ENCODE data around the gene HTRA3.
"Not testable (repeated sequence)": the region's sequence is repeated elsewhere in the genome, so short reads cannot be mapped to it uniquely, and the experiment has no call there.

HTRA3 gene

GRCh38 chr4:8343262-8343966 lies 73.9 kb downstream of the HTRA3 start:
- DNase-seq (ENCODE audit: low spot score): no peak

- DNase-seq (ENCODE audit: low spot score): no peak
Observed at GRCh38 chr4:8343967-8344331, 74.4 kb downstream of the HTRA3 start.

GRCh38 chr4:8344377-8344776 lies 74.8 kb downstream of the HTRA3 start:
- no peak for DNase-seq (ENCODE audit: low spot score)

GRCh38 chr4:8345053-8345945 lies 75.7 kb downstream of the HTRA3 start:
- no peak for DNase-seq (ENCODE audit: low spot score)

DNA sequence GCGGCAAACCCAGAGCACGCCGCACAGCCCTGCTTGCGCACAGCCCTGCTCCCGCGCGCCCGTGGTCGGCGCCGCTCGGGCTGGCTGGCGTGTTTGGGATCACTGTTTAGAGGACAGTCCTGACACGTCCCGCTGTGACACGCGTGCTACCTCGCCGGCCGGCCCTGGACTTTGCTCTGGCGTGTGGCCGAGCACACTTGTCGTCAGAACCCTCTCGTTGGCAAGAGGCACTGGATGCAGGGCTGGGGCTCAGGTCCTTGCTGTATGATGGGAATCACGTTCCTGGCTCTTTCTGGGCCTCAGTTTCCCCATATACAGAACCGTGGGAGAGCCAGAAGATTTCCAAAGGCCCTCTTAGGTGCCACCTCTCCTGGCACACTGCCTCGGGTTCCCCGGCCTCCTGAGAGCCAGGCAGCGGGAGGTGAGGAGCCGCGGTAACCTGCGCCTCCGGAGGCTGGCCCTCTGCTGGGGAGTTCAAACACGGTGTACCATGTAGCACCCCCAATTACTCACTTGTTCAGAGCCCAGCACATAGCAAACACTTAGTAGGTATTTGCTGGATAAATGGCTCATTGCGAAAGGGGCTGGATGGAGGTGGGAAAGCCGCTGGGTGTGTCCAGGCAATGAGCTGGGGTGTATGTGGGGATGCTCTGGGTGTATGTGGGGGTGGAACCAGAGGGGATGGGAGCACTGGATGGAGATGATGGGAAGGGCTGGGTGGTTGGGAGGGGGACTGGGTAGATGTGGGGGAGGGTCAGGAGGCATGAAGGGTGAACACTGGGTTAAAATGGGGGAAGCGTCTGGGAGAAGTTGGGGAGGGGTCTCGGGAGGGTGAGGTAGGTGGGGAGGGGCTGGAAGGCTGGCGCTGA lies 76.6 kb downstream of the HTRA3 start:
- DNase-seq (ENCODE audit: low spot score): no peak

DNA sequence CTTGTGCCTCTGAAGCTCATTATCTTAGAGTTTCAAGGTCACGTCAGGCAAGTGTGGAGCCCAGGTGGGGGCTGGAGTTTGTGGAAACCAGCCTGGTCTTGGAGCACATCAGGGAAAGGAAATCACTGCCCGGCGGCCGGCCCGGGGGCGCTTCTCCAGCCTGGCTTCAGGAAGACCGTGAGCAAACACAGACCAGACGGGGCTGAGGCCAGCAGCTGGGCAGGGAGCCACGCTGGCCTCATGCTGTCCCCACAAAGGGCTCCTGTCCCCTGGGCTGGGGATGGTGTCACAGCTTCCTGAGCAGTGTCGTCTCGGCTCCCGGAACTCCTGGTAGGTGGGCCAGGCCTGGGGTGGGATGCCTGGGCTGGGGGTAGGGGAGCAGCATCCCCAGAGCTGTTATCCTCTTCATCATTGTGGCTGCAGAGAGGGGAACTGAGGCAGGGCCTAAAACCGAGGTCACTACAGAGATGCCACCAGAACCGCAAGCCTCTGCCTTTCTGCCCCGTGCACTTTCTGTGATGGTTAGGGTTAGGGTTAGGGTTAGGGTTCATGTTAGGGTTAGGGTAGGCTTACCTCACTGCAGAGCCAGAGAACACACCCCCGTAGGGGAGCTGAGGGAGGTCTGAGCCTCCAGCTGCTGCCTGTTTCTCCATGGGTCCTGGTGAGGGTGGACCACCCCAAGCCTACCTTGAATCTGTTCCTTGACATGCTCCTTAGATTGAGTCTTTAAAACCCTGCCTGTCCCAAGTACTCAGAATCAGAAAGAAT lies 77.5 kb downstream of the HTRA3 start:
- DNase-seq (ENCODE audit: low spot score): peak; percentile 66

DNA sequence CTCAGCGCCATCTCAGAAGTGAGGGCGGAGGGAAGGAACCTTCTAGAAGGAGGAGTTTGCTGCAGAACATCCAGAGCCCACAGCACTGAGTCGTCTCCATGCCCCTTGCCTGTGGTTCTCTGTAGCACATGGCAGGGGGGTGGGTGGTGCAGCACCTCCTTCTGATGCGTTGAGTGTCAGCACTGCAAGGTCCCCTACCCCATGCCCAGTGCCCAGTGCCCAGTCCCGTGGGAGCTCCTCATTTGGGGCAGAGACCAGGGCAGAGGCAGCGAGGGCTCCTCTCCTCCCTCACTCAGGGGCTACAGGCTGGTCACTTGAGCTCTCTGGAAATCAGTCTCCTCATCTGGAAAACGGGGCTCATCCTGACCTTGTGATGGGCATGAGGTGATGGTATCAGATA lies 78.1 kb downstream of the HTRA3 start:
- no peak for DNase-seq (ENCODE audit: low spot score)

DNA sequence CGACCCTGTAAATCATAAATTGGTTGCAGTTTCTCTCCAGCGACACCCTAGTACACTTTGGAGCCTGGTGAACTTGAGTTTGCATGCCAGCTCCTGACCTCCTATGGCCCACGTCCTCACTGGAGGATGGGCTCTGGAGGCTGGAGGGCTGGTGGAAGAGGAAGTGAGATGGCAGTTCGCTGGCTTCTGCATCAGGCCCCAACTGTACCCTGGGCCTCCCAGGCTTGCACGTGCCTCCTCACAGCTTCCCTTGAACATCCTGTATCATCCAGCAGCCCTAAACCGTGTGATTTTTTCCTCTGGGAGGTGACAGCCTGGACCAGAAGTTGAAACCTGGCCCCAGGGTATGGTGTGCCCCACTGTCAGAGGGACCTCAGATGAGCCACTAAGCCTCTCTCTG lies 78.5 kb downstream of the HTRA3 start:
- DNase-seq (ENCODE audit: low spot score): no peak

- DNase-seq (ENCODE audit: low spot score): not testable (repeated sequence)
Observed at GRCh38 chr4:8349236-8349635, 79.7 kb downstream of the HTRA3 start.

DNA sequence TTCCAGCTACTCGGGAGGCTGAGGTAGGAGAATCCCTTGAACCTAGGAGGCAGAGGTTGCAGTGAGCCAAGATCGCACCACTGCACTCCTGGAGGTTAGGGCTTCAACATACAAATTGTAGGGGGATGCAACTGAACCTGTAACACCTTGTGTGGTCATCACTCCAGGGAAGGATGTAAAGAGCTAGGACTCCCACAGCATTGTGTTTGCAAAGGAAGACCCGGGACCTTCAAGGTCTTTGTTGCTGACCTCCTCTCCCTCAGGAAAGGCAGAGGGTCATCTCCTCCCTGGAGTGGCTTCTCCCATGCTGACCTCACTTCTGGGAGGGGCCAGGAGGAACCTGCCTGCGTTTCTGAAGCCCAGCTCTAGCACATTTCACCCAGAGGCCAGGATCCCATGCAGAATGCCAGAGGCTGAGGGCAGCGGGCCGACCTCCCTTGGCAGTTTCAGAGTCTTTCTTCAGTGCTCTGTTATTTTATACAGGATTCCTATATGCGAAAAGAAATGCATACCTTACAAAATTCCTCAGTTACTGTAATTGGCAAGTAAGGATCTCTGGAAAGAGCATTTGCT lies 80.2 kb downstream of the HTRA3 start:
- DNase-seq (ENCODE audit: low spot score): no peak

DNA sequence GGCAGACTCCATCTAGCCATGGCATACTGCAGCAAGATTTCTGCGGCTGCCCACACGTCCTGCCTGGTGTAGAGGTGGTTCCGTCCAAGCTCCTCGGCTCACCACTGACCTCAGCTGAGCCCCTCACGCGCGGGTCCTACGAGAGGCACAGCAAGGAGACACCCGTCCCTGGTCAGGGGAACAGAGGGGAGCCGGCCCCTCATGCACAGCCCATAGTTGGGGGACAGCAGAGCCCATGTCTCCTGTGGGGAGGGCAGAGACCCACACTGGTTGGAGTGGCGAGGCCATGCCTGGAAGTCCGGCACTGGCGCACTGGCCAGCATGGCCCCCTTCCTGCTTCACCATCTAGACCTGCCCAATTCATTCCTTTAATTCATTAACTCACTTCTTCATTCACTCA lies 80.8 kb downstream of the HTRA3 start:
- no peak for DNase-seq (ENCODE audit: low spot score)

DNA sequence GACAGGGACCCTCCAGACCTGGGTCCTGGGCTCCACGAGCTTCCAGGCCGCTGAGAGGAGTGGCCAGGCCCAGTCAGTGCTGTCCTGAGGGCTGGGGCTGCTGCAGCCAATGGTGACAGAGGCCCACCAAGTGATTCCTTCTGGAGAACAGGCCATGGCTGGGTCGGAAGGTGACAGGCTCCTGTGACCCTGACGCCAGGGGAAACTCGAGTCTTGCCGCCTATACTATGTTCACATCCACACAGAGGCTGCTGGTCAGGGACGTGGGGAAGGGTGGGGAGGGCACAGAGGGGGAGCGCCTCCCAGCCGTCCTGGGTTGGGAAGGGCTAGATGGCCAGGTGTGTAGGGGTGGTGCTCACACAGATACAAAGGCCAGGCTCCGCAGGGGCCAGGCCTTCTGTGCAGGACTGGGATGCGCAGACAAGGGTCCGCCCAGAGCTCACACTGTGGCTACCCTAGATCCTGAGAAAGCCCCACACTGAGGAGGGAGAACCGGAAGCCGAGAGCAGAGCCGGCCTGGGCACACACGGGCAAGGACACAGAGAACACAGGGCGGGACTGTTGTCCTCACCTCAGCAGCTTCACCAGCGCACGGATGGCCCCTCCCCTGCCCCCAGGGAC lies 81.4 kb downstream of the HTRA3 start:
- DNase-seq (ENCODE audit: low spot score): no peak

DNA sequence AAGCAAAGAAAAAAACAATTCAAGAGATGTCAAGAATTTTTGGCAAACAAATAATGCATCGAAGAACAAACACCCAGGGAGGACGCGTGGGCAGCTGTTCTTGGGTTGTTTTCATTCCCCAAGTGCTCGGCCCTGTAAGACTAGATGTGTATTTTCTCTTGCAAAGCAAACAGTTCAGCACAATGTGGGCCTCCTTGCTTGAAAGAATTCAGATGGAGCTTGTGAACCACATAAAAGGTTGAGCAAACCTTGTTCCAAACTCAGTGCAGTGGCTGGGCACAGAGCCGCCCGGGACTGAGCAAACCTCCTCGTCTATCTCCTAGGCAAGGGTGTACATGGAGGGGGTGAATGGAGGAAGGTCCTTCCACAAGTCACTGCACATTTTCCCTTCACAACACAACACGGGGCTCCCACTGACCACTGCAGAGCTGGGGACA lies 82.4 kb downstream of the HTRA3 start:
- peak; percentile 15 for DNase-seq (ENCODE audit: low spot score)

- DNase-seq (ENCODE audit: low spot score): no peak
Observed at GRCh38 chr4:8352368-8353157, 83.0 kb downstream of the HTRA3 start.

GRCh38 chr4:8353158-8353669 lies 83.7 kb downstream of the HTRA3 start:
- no peak for DNase-seq (ENCODE audit: low spot score)

DNA sequence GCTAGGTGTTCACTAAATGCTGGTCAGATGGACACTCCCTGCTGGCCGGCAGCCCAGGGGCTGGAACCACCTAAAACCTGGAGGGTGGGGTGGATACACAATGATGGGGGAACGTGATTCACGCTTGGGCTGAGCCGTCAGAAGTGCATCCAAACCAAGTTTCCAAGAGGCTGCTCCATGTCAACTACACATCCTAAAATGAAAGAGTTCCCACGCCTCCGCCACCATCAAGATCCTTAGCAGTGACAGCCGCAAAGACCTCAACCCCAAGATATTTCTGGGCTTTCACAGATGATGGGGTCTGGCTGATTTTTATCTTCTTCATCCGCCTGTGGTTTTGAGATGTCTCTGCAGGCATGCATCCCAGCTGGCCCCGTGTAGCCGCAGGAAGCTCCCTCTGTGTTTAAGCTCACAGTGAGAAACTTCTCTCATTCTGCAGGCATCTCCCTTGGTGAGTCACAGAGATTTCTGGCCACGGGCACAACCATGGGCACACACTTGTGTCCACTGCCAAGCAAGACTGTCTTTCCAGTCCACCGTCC lies 84.4 kb downstream of the HTRA3 start:
- no peak for DNase-seq (ENCODE audit: low spot score)

GRCh38 chr4:8355306-8355705 lies 85.8 kb downstream of the HTRA3 start:
- no peak for DNase-seq (ENCODE audit: low spot score)

DNA sequence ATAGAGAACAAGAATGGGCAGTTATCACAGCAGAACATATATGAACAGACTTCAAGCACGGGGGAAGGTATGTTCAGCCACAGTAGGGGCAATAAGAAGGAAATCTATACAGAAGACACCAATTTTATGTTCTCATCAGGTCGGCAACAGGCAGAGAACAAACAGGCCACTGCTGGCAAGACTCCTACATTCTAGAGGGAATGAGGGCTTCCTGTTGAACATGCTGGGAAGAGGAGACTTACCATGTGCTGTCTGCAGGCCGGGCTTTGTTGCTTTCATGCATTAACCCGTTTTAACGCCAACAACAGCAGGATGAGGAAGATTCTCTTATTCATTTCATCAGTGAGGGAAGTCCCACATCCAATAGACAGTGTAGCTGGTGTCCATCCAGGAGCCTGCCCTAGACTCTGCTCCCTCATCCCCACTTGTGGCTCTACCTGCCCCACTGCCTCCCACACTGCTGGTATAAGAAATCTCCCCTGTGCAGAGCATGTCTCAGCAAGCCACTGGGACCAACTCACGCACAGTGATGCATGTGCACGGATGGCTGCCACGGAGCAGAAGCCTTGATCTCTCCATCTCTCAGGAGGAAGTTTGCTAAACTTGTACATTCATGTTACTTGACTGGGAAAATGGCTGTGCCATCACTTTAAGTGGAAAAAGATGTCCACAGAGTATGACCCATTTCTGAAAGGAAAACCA lies 86.5 kb downstream of the HTRA3 start:
- no peak for DNase-seq (ENCODE audit: low spot score)
